ENCODE results near the gene EXOC4.

Gene EXOC4

GRCh38 chr7:134031835-134032617 is 779.1 kb downstream of the EXOC4 start:
- H3K36me3 ChIP-seq (ENCODE audit: insufficient read depth, low read length): no peaks in the 10 kb centered on the region
- no peak for TF ChIP-seq POLR2AphosphoS5 (IDR thresholded peaks at IDR 0.05; ENCODE audit: borderline replicate concordance, low read depth, low read length)
- no peak for TF ChIP-seq EZH2 (IDR thresholded peaks at IDR 0.05)
- no peak for TF ChIP-seq FOXP2 (optimal IDR thresholded peaks at IDR 0.05; ENCODE audit: control extremely low read depth, extremely low read length, insufficient read depth)

GRCh38 chr7:134034652-134035051 is 781.8 kb downstream of the EXOC4 start:
- no peak for DNase-seq (ENCODE audit: low read depth, low spot score)
- H3K27ac ChIP-seq: no peak overlapping the region
- no peaks in the 10 kb centered on the region for H3K36me3 ChIP-seq (ENCODE audit: insufficient read depth, low read length)
- no peak overlapping the region for H3K9ac ChIP-seq (ENCODE audit: insufficient read length)
- H3K4me3 ChIP-seq: no peak overlapping the region
- TF ChIP-seq POLR2AphosphoS5 (IDR thresholded peaks at IDR 0.05; ENCODE audit: borderline replicate concordance, low read depth, low read length): no peak
- TF ChIP-seq EZH2 (IDR thresholded peaks at IDR 0.05): no peak
- TF ChIP-seq FOXP2 (optimal IDR thresholded peaks at IDR 0.05; ENCODE audit: control extremely low read depth, extremely low read length, insufficient read depth): no peak
- H3K9me3 ChIP-seq (ENCODE audit: low read depth, low read length): no peaks in the 10 kb centered on the region

More at GRCh38 chr7:134031835-134032617, 779.1 kb downstream of the EXOC4 start:
- no peaks in the 10 kb centered on the region for H3K9me3 ChIP-seq (ENCODE audit: low read depth, low read length)
- H3K9ac ChIP-seq (ENCODE audit: insufficient read length): no peak overlapping the region
- H3K27ac ChIP-seq: no peak overlapping the region
- no peak for DNase-seq (ENCODE audit: low read depth, low spot score)
- H3K4me3 ChIP-seq: no peak overlapping the region

- no peak for TF ChIP-seq EZH2 (IDR thresholded peaks at IDR 0.05)
- TF ChIP-seq FOXP2 (optimal IDR thresholded peaks at IDR 0.05; ENCODE audit: control extremely low read depth, extremely low read length, insufficient read depth): no peak
- no peak for TF ChIP-seq POLR2AphosphoS5 (IDR thresholded peaks at IDR 0.05; ENCODE audit: borderline replicate concordance, low read depth, low read length)
- H3K27ac ChIP-seq: no peak overlapping the region
- DNase-seq (ENCODE audit: low read depth, low spot score): no peak
- no peak overlapping the region for H3K9ac ChIP-seq (ENCODE audit: insufficient read length)
- H3K36me3 ChIP-seq (ENCODE audit: insufficient read depth, low read length): no peaks in the 10 kb centered on the region
- no peak overlapping the region for H3K4me3 ChIP-seq
- no peaks in the 10 kb centered on the region for H3K9me3 ChIP-seq (ENCODE audit: low read depth, low read length)
Observed at GRCh38 chr7:134037991-134038390, 785.1 kb downstream of the EXOC4 start.

- no peak overlapping the region for H3K4me3 ChIP-seq
- H3K36me3 ChIP-seq (ENCODE audit: insufficient read depth, low read length): no peaks in the 10 kb centered on the region
- TF ChIP-seq FOXP2 (optimal IDR thresholded peaks at IDR 0.05; ENCODE audit: control extremely low read depth, extremely low read length, insufficient read depth): no peak
- no peak for TF ChIP-seq POLR2AphosphoS5 (IDR thresholded peaks at IDR 0.05; ENCODE audit: borderline replicate concordance, low read depth, low read length)
- no peak for TF ChIP-seq EZH2 (IDR thresholded peaks at IDR 0.05)
- DNase-seq (ENCODE audit: low read depth, low spot score): no peak
- H3K9me3 ChIP-seq (ENCODE audit: low read depth, low read length): no peaks in the 10 kb centered on the region
- no peak overlapping the region for H3K9ac ChIP-seq (ENCODE audit: insufficient read length)
- H3K27ac ChIP-seq: no peak overlapping the region
Observed at GRCh38 chr7:134040988-134041387, 788.1 kb downstream of the EXOC4 start.

GRCh38 chr7:134041477-134041876 is 788.6 kb downstream of the EXOC4 start:
- no peak for DNase-seq (ENCODE audit: low read depth, low spot score)
- H3K9me3 ChIP-seq (ENCODE audit: low read depth, low read length): no peaks in the 10 kb centered on the region
- no peak overlapping the region for H3K4me3 ChIP-seq
- no peak for TF ChIP-seq FOXP2 (optimal IDR thresholded peaks at IDR 0.05; ENCODE audit: control extremely low read depth, extremely low read length, insufficient read depth)
- no peak for TF ChIP-seq EZH2 (IDR thresholded peaks at IDR 0.05)
- TF ChIP-seq POLR2AphosphoS5 (IDR thresholded peaks at IDR 0.05; ENCODE audit: borderline replicate concordance, low read depth, low read length): no peak
- H3K9ac ChIP-seq (ENCODE audit: insufficient read length): no peak overlapping the region
- no peaks in the 10 kb centered on the region for H3K36me3 ChIP-seq (ENCODE audit: insufficient read depth, low read length)
- H3K27ac ChIP-seq: no peak overlapping the region

- Histone ChIP-seq H3K4me3 (no peak overlapping the region), H3K27ac (no peak overlapping the region), H3K9ac (ENCODE audit: insufficient read length) (no peak overlapping the region), H3K9me3 (ENCODE audit: low read depth, low read length) (no peaks in the 10 kb centered on the region), H3K36me3 (ENCODE audit: insufficient read depth, low read length) (no peaks in the 10 kb centered on the region)
- TF ChIP-seq EZH2 (IDR thresholded peaks at IDR 0.05) (no peak), FOXP2 (optimal IDR thresholded peaks at IDR 0.05; ENCODE audit: control extremely low read depth, extremely low read length, insufficient read depth) (no peak), POLR2AphosphoS5 (IDR thresholded peaks at IDR 0.05; ENCODE audit: borderline replicate concordance, low read depth, low read length) (no peak)
- DNase-seq (ENCODE audit: low read depth, low spot score): no peak
Observed at GRCh38 chr7:134042307-134042706, 789.4 kb downstream of the EXOC4 start.

GRCh38 chr7:134044682-134045081 is 791.8 kb downstream of the EXOC4 start:
- no peak for DNase-seq (ENCODE audit: low read depth, low spot score)

GRCh38 chr7:134045716-134046115 is 792.8 kb downstream of the EXOC4 start:
- Histone ChIP-seq H3K9me3 (ENCODE audit: low read depth, low read length) (no peaks in the 10 kb centered on the region), H3K27ac (no peak overlapping the region), H3K4me3 (no peak overlapping the region), H3K36me3 (ENCODE audit: insufficient read depth, low read length) (no peaks in the 10 kb centered on the region), H3K9ac (ENCODE audit: insufficient read length) (no peak overlapping the region)
- DNase-seq (ENCODE audit: low read depth, low spot score): no peak
- TF ChIP-seq POLR2AphosphoS5 (IDR thresholded peaks at IDR 0.05; ENCODE audit: borderline replicate concordance, low read depth, low read length): no peak
- TF ChIP-seq FOXP2 (optimal IDR thresholded peaks at IDR 0.05; ENCODE audit: control extremely low read depth, extremely low read length, insufficient read depth): no peak
- TF ChIP-seq EZH2 (IDR thresholded peaks at IDR 0.05): no peak

More at GRCh38 chr7:134044682-134045081, 791.8 kb downstream of the EXOC4 start:
- Histone ChIP-seq H3K36me3 (ENCODE audit: insufficient read depth, low read length) (no peaks in the 10 kb centered on the region), H3K9ac (ENCODE audit: insufficient read length) (no peak overlapping the region), H3K9me3 (ENCODE audit: low read depth, low read length) (no peaks in the 10 kb centered on the region), H3K27ac (no peak overlapping the region), H3K4me3 (no peak overlapping the region)
- TF ChIP-seq POLR2AphosphoS5 (IDR thresholded peaks at IDR 0.05; ENCODE audit: borderline replicate concordance, low read depth, low read length): no peak
- TF ChIP-seq EZH2 (IDR thresholded peaks at IDR 0.05): no peak
- TF ChIP-seq FOXP2 (optimal IDR thresholded peaks at IDR 0.05; ENCODE audit: control extremely low read depth, extremely low read length, insufficient read depth): no peak

All from SK-N-MC (cell line).